Pancreas (tissue), 10 donors: Measurements from ENCODE around the gene TRIM14. TPM values are rescaled to one million over a fixed set of nuclear protein-coding genes. Genes with fewer than 3 reads are reported as not detected.

Experiments used
- ATAC-seq, 4 donors: fragments of 200-7000 bp; cut with Tn5 transposase; one replicate each; pipeline versions ENCODE4 v1.8.0 to v1.9.1; 2020; ENCODE audit warnings: mild to moderate bottlenecking in 4 of 4, moderate library complexity in 4 of 4
- DNase-seq, 6 donors: peaks; one replicate each; pipeline ENCODE4 v3.0.0-alpha.2; 2020
- FAIRE-seq: peaks from 2 replicates; lab custom pipeline; 2012; peaks lifted over from hg19 to GRCh38; lab: Jason Lieb, UNC
- H3K27ac ChIP-seq, 4 donors: fragments of 200-600 bp; sonication (generic); 1 replicate in 3 of 4; 2 replicates in 1 of 4; pipeline versions ENCODE4 v1.5.0 to v1.8.0; 2020
- H3K27me3 ChIP-seq, 4 donors: fragments of 200-600 bp; one replicate each; pipeline ENCODE4 v1.8.0; 2021
- H3K36me3 ChIP-seq, 3 donors: fragments of 200-600 bp; sonication (generic) in 1 of 3; one replicate each; pipeline versions ENCODE4 v1.5.0 to v1.8.0; 2020 to 2021
- H3K4me1 ChIP-seq, 3 donors: fragments of 200-600 bp; one replicate each; pipeline ENCODE4 v1.8.0; 2021
- H3K4me3 ChIP-seq, 4 donors: fragments of 200-600 bp; sonication (generic) in 2 of 4; one replicate each; pipeline versions ENCODE4 v1.5.0 to v1.8.0; 2020 to 2021
- H3K9me3 ChIP-seq, 4 donors: fragments of 200-600 bp; one replicate each; pipeline ENCODE4 v1.8.0; 2021
- CTCF ChIP-seq, 4 donors: fragments of 200-600 bp; sonication (generic) in 3 of 4; IDR thresholded peaks; one replicate each; pipeline versions ENCODE4 v1.5.0 to v1.8.0; 2021; ENCODE audit warnings: antibody characterized with exemption in 4 of 4
- WGBS, 2 donors: extraction: QIAGEN DNeasy Blood & Tissue Kit; methylation state at CpG; one replicate each; pipeline ENCODE4 v1.1.7; 2013; 5-methylcytosine and 5-hydroxymethylcytosine counted together
- intact Hi-C, 3 donors: fragments of 100-400 bp; cut with DNase I; formaldehyde crosslinking; loops; one replicate each; pipeline versions ENCODE4 v1.11.1 to v1.14.2; 2022
- polyA plus RNA-seq, 2 donors: library from polyadenylated mRNA; stranded (reverse); fragments of 200-250 nt; gene quantifications; one replicate each; pipeline ENCODE4 v1.2.3, GENCODE V29; 2013
- total RNA-seq, 6 donors: library from RNA; stranded (reverse); fragmentation: NEBNext Ultra II Directional in 4 of 6; extraction: Animal tissue kit (Norgen Biotek cat#: 25700) in 4 of 6; gene quantifications; one replicate each; pipeline versions ENCODE4 v1.2.1 to v1.2.4, GENCODE V29; 2021 to 2023
- donor health status: healthy with polysubstance abuse.
- donor health status: DM: no; HTN: no; CAD: no; lungs with moderate emphysema.
- donor health status: DM: no; HTN: no; CAD: no.
- donor health status: control.
- donor health status: control.
- donor health status: Bipolar disorder and iron deficiency.
- donor health status: DM: yes; HTN: yes; CAD: no.
- donor health status: DM: no; HTN: no; CAD: no.
- donor health status: DM: no; HTN: no; CAD: no.
- donor health status: DM: yes; HTN: yes; CAD: no.

Gene TRIM14
- total and polyA plus RNA-seq, 8 donors = 1.2 to 10.4 (median 1.9) TPM

DNA sequence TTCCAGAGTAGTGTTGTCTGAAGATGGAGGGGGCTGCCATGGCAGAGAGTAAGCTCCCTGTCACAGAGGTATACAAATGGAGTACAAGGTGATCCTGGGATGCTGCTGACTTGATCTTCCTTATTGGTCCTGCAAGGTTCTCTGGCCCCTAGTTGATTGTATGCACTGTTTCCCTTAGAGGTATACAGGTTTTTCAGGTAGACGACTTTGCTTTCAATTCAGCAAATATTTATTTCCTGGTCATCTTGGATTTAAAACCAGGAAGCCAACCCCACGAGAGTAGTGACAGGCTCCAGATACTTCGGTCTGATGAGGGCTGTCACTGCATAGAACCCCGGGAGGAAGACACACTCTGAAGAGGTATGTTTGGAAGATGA lies 16.5 kb upstream of the TRIM14 start:
- DNase-seq = no peak
- ATAC-seq = peak in 1 of 4 donors; percentile 14
- Histone ChIP-seq H3K9me3 (no peaks in the 10 kb centered on the region), H3K4me1 (no peaks in the 10 kb centered on the region), H3K27me3 (no peaks in the 10 kb centered on the region), H3K36me3 (no peaks in the 10 kb centered on the region), H3K27ac (no peak overlapping the region), H3K4me3 (no peak overlapping the region)
- WGBS, 2 donors = 45 to 51% methylated on average over 4 of the region's 4 CpGs
- intact Hi-C loops = no loop called here
- TF ChIP-seq CTCF (IDR thresholded peaks at IDR 0.05) = no peak
- FAIRE-seq = no peak

DNA sequence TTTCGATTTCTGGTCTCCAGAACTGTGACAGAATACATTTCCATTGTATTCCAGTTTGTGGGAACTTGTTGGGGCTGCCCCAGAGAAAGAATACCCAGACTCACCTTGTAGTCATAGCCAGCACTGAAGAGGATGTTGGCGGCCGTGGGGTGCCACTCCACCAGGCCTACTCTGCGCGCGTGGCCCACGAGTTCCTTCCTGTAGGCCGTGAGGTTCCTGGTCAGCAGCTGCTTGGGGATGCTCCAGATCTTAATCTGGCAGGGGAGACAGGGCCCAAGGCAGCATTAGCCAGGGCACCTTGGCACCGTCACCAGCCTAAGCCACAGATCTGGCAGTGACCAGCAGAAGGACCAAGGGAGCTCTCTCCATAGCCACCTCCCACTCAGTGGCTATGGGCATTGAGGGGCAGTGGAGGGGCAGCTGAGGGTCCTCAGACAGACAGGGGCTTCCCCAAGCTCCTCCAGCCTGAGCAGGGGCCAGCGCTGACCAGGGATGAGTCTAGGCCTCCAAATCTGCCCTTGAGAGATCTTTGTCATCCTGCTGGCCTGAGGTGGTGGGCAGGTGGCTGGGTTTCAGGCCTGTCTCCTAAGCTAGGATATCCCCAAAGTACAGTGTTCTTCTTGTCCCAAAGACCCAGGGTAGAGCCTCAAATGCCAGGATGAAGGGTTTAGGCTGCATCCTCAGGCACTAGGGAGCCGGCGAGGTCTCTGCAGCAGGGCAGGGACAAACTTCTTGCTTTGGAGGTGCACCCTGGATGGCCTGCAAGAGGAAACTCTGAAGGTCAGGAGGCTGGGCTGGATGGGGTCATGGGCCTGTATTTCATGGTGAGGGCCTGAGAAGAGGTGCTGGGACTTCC lies 15.9 kb upstream of the TRIM14 start:
- H3K9me3 ChIP-seq = no peaks in the 10 kb centered on the region
- TF ChIP-seq CTCF (IDR thresholded peaks at IDR 0.05) = no peak
- no peaks in the 10 kb centered on the region for H3K4me1 ChIP-seq
- FAIRE-seq = no peak
- H3K36me3 ChIP-seq = no peaks in the 10 kb centered on the region
- no peak for DNase-seq
- no peaks in the 10 kb centered on the region for H3K27me3 ChIP-seq
- intact Hi-C loops = no loop called here
- 86 to 91% methylated on average over 12 of the region's 12 CpGs for WGBS, 2 donors
- H3K4me3 ChIP-seq = no peak overlapping the region
- H3K27ac ChIP-seq = no peak overlapping the region
- no peak for ATAC-seq

DNA sequence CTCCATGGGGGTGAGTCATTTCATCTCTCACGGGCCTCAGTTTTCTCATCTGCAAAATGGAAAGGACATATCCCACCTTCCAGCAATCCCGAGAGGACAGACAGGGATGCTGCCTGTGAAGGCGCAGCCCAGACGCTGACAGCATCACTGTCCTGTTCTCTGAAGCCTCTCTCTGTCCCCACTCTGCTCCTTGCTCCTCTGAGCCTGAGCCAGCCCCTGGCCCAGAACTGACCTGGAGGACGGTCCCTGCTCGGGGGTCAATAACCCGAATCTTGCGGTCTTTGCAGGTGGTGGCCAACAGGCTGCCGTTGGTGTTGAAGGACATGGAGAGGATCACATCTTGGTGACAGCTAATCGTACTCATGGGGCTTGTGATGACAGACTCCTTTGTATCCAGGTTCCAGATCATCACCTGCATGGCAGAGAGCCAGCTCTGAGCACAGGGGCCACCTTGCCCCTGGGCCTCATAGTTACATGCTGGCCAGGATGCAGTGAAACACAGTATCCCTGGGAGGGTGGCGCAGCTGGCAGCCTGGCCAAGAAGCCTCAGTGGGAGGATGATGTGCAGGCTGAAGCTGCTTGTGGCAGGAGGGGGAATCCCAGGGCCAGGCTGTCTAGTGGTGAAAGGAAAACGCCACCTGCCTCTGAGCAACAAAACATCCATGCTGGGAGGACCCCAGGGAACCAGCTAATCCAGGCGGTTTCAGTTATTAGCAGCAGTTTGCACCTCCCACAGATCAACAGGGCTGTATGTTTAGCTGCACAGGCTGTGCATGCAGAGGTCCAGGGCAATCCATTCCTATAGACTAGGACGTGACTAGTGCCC lies 14.0 kb upstream of the TRIM14 start:
- H3K36me3 ChIP-seq = no peaks in the 10 kb centered on the region
- no peak for TF ChIP-seq CTCF (IDR thresholded peaks at IDR 0.05)
- FAIRE-seq (no peak), ATAC-seq (no peak), DNase-seq (no peak)
- H3K4me3 ChIP-seq = no peak overlapping the region
- H3K27ac ChIP-seq = no peak overlapping the region
- no peaks in the 10 kb centered on the region for H3K27me3 ChIP-seq
- intact Hi-C loops = no loop called here
- no peaks in the 10 kb centered on the region for H3K9me3 ChIP-seq
- H3K4me1 ChIP-seq = no peaks in the 10 kb centered on the region
- 71 to 78% methylated on average over 14 of the region's 14 CpGs for WGBS, 2 donors

- DNase-seq (no peak), ATAC-seq (no peak), FAIRE-seq (no peak)
- Histone ChIP-seq H3K36me3 (no peaks in the 10 kb centered on the region), H3K27ac (no peak overlapping the region), H3K4me1 (no peaks in the 10 kb centered on the region), H3K27me3 (no peaks in the 10 kb centered on the region), H3K4me3 (no peak overlapping the region), H3K9me3 (no peaks in the 10 kb centered on the region)
- no peak for TF ChIP-seq CTCF (IDR thresholded peaks at IDR 0.05)
- intact Hi-C loops = no loop called here
- 76 to 78% methylated on average over 9 of the region's 9 CpGs for WGBS, 2 donors
These were observed 13.1 kb upstream of the TRIM14 start for GRCh38 chr9:98132158-98132557.
